Neural progenitor cell (in vitro differentiated cells): ENCODE data around the gene TMC7. TPM values are rescaled to one million over a fixed set of nuclear protein-coding genes. Genes with fewer than 3 reads are reported as not detected.

Experiments used
- DNase-seq: peaks from one replicate; pipeline ENCODE4 v3.0.0-alpha.2; 2016; ENCODE audit warnings: low spot score
- H2AFZ ChIP-seq: fragments of 200-600 bp; sonication (generic); replicated peaks from 2 replicates; pipeline ENCODE4 v1.6.1; 2016; ENCODE audit warnings: antibody characterized with exemption
- H3F3A ChIP-seq: fragments of 200-600 bp; sonication (generic); 2 replicates; pipeline ENCODE4 v1.6.1; 2016; ENCODE audit warnings: antibody characterized with exemption, low read depth
- H3K27ac ChIP-seq: fragments of 200-600 bp; sonication (generic); 2 replicates; pipeline ENCODE4 v1.5.1; 2016; ENCODE audit warnings: mild to moderate bottlenecking
- H3K27me3 ChIP-seq: fragments of 200-600 bp; sonication (generic); 2 replicates; pipeline ENCODE4 v1.6.1; 2016; ENCODE audit warnings: mild to moderate bottlenecking, moderate library complexity
- H3K36me3 ChIP-seq: fragments of 200-600 bp; sonication (generic); 2 replicates; pipeline ENCODE4 v1.5.1; 2016
- H3K4me1 ChIP-seq: fragments of 200-600 bp; sonication (generic); 2 replicates; pipeline ENCODE4 v1.6.1; 2016; ENCODE audit warnings: mixed run types
- H3K4me2 ChIP-seq: fragments of 200-600 bp; sonication (generic); 2 replicates; pipeline ENCODE4 v1.6.1; 2016
- H3K4me3 ChIP-seq: fragments of 200-600 bp; sonication (generic); 2 replicates; pipeline ENCODE4 v1.5.1; 2016
- H3K79me2 ChIP-seq: fragments of 200-600 bp; sonication (generic); 2 replicates; pipeline ENCODE4 v1.6.1; 2016; ENCODE audit warnings: low read depth
- H3K9ac ChIP-seq: fragments of 200-600 bp; sonication (generic); 2 replicates; pipeline ENCODE4 v1.6.1; 2016
- H3K9me3 ChIP-seq: fragments of 200-600 bp; sonication (generic); 2 replicates; pipeline ENCODE4 v1.5.1; 2016; ENCODE audit warnings: low read depth
- H4K20me1 ChIP-seq: fragments of 200-600 bp; sonication (generic); 2 replicates; pipeline ENCODE4 v1.6.1; 2016; ENCODE audit warnings: low read depth
- H3K27ac Mint-ChIP-seq: 3 replicates; pipeline ENCODE4 v1.8.0; 2021; ENCODE audit warnings: mixed read lengths
- H3K27me3 Mint-ChIP-seq: 2 replicates; pipeline ENCODE4 v1.8.0; 2022; ENCODE audit warnings: low read depth, mild to moderate bottlenecking, inconsistent platforms, moderate library complexity, mixed read lengths; ENCODE audit not compliant: insufficient read depth
- H3K36me3 Mint-ChIP-seq: 3 replicates; pipeline ENCODE4 v1.8.0; 2021; ENCODE audit warnings: mixed read lengths
- H3K4me1 Mint-ChIP-seq: 3 replicates; pipeline ENCODE4 v1.8.0; 2021; ENCODE audit warnings: mixed read lengths
- H3K4me3 Mint-ChIP-seq: 3 replicates; pipeline ENCODE4 v1.8.0; 2021; ENCODE audit warnings: mild to moderate bottlenecking, moderate library complexity, mixed read lengths
- H3K9me3 Mint-ChIP-seq: 3 replicates; pipeline ENCODE4 v1.8.0; 2020; ENCODE audit warnings: mixed read lengths
- EZH2 ChIP-seq: fragments of 200-600 bp; sonication (generic); IDR thresholded peaks from 2 replicates; pipeline ENCODE4 v1.6.1; 2017; ENCODE audit warnings: antibody characterized with exemption, mild to moderate bottlenecking, moderate library complexity
- EZH2phosphoT487 ChIP-seq: fragments of 200-600 bp; sonication (generic); IDR thresholded peaks from 2 replicates; pipeline ENCODE4 v1.6.1; 2017; ENCODE audit warnings: antibody characterized with exemption
- total RNA-seq: library from RNA; depleted of rRNA; stranded (reverse); fragments of >200 nt; gene quantifications from 2 replicates; pipeline ENCODE4 v1.2.3, GENCODE V29; 2015; ENCODE audit warnings: low replicate concordance
- TF ChIP-seq, protein P1 (sequence below): fragments of 200-600 bp; sonication (generic); IDR thresholded peaks from 2 replicates; pipeline ENCODE4 v1.5.1; 2017; ENCODE audit warnings: antibody characterized with exemption, mild to moderate bottlenecking

The TMC7 gene
- total RNA-seq, 1 donor from 2014 or later: 8.2 TPM

DNA sequence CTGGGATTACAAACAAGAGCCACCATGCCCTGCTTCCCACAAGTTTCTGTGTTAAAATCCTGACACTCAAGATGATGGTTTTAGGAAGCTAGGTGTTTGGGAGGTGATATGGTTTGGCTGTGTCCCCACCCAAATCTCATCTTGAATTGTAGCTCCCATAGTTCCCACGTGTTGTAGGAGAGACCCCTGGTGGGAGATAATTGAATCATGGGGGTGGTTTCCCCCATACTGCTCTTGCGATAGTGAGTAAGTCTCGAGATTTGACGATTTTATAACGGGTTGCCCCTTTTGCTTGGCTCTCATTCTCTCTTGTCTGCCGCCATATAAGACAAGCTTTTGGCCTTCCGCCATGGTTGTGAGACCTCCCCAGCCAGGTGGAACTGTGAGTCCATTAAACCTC, 40.3 kb upstream of the TMC7 start:
- no peaks in the 10 kb centered on the region for H3K36me3 Mint-ChIP-seq
- H3K4me1 Mint-ChIP-seq: no peaks in the 10 kb centered on the region

DNA sequence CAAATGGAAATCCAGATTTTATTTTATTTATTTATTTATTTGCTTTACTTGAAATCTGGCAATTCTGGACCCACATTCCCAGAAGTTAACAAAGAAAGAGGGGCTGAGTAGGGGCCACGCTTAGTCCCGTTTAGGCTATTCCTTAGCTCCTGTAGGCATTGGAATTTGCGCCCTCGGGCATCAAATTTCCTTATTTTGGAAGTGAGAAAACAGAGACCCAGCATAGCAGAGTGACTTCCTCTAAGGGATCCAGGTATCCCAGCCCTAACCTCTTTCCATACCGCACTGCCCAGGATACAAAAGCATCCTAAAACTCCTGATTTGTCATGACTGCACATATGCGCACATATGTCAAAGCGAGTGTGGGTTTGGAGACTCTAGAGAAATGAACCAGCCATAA, 38.5 kb upstream of the TMC7 start:
- Histone ChIP-seq H3K36me3 (no peaks in the 10 kb centered on the region), H3K27me3 (no peaks in the 10 kb centered on the region), H3K4me1 (peaks cover 9% of the 10 kb centered on the region), H3F3A (peaks cover 18% of the 10 kb centered on the region), H3K27ac (no peak overlapping the region), H3K4me3 (no peak overlapping the region), H4K20me1 (no peaks in the 10 kb centered on the region), H3K9ac (no peak overlapping the region), H2AFZ (no peak overlapping the region), H3K79me2 (no peaks in the 10 kb centered on the region), H3K9me3 (no peaks in the 10 kb centered on the region), H3K4me2 (no peak overlapping the region)
- no peaks in the 10 kb centered on the region for H3K36me3 Mint-ChIP-seq
- TF ChIP-seq EZH2phosphoT487 (no peak), EZH2 (no peak)
- TF ChIP-seq, protein P1, sequence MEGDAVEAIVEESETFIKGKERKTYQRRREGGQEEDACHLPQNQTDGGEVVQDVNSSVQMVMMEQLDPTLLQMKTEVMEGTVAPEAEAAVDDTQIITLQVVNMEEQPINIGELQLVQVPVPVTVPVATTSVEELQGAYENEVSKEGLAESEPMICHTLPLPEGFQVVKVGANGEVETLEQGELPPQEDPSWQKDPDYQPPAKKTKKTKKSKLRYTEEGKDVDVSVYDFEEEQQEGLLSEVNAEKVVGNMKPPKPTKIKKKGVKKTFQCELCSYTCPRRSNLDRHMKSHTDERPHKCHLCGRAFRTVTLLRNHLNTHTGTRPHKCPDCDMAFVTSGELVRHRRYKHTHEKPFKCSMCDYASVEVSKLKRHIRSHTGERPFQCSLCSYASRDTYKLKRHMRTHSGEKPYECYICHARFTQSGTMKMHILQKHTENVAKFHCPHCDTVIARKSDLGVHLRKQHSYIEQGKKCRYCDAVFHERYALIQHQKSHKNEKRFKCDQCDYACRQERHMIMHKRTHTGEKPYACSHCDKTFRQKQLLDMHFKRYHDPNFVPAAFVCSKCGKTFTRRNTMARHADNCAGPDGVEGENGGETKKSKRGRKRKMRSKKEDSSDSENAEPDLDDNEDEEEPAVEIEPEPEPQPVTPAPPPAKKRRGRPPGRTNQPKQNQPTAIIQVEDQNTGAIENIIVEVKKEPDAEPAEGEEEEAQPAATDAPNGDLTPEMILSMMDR: no peak
- H3K27me3 Mint-ChIP-seq: no peaks in the 10 kb centered on the region
- no peak overlapping the region for H3K4me3 Mint-ChIP-seq
- no peak overlapping the region for H3K27ac Mint-ChIP-seq
- DNase-seq: peak; percentile 12
- no peaks in the 10 kb centered on the region for H3K9me3 Mint-ChIP-seq
- H3K4me1 Mint-ChIP-seq: no peaks in the 10 kb centered on the region

More for the DNA sequence above, 40.3 kb upstream of the TMC7 start:
- Histone ChIP-seq H2AFZ (no peak overlapping the region), H3K79me2 (no peaks in the 10 kb centered on the region), H3K27me3 (no peaks in the 10 kb centered on the region), H4K20me1 (no peaks in the 10 kb centered on the region), H3F3A (peaks cover 18% of the 10 kb centered on the region), H3K36me3 (no peaks in the 10 kb centered on the region), H3K9me3 (no peaks in the 10 kb centered on the region), H3K27ac (no peak overlapping the region), H3K9ac (no peak overlapping the region), H3K4me3 (no peak overlapping the region), H3K4me2 (no peak overlapping the region), H3K4me1 (peaks cover 9% of the 10 kb centered on the region)
- Mint-ChIP-seq H3K27ac (peak overlapping the region; percentile 19), H3K9me3 (no peaks in the 10 kb centered on the region), H3K4me3 (no peak overlapping the region), H3K27me3 (no peaks in the 10 kb centered on the region)
- TF ChIP-seq EZH2 (no peak), EZH2phosphoT487 (no peak)
- TF ChIP-seq, protein P1: no peak
- DNase-seq: no peak

DNA sequence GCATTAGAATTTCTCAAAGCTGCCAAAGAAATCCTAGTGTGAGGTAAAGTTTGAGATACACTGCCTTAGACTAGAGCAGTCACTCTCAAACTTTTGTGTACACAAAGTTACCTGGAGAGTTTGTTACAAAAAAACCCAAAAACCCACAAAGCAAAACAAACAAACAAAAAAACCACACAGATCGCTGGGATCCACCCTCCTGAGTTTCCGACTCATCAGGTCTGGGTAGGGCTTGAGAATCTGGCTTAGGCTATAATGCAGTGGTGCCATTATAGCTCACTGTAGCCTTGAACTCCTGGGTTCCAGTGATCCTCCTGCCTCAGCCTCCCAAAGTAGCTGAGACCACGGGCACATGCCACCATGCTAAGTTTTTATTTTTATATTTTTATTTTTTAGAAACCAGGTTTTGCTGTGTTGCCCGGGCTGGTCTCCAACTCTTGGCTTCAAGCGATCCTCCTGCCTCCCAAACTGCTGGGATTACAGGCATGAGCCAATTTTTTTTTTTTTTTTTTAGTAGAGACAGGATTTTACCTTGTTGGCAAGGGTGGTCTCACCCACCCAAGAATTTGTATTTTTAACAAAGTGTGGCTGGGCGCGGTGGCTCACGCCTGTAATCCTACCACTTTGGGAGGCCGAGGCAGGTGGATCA, 35.2 kb upstream of the TMC7 start:
- H3K4me2 ChIP-seq: no peak overlapping the region
- no peak overlapping the region for H2AFZ ChIP-seq
- TF ChIP-seq EZH2 (no peak), EZH2phosphoT487 (no peak)
- TF ChIP-seq, protein P1: no peak
- no peak overlapping the region for H3K27ac ChIP-seq
- H3F3A ChIP-seq: peaks cover 14% of the 10 kb centered on the region
- Mint-ChIP-seq H3K36me3 (no peaks in the 10 kb centered on the region), H3K9me3 (no peaks in the 10 kb centered on the region), H3K27ac (no peak overlapping the region), H3K27me3 (no peaks in the 10 kb centered on the region), H3K4me3 (no peak overlapping the region), H3K4me1 (no peaks in the 10 kb centered on the region)
- H3K4me1 ChIP-seq: peaks cover 9% of the 10 kb centered on the region
- no peak for DNase-seq
- H3K9me3 ChIP-seq: no peaks in the 10 kb centered on the region
- H3K9ac ChIP-seq: no peak overlapping the region
- H3K4me3 ChIP-seq: no peak overlapping the region
- no peaks in the 10 kb centered on the region for H3K79me2 ChIP-seq
- no peaks in the 10 kb centered on the region for H3K36me3 ChIP-seq
- H3K27me3 ChIP-seq: no peaks in the 10 kb centered on the region
- no peaks in the 10 kb centered on the region for H4K20me1 ChIP-seq
